NCI-H2107 treated with DMSO at 0.1 percent for 48 hours (cell line): ENCODE data around the gene MRPL52.
"Not testable (repeated sequence)": the region's sequence is repeated elsewhere in the genome, so short reads cannot be mapped to it uniquely, and the experiment has no call there.

ENCODE experiments used
- DNase-seq: peaks from one replicate; lab custom pipeline; 2025; ENCODE audit not compliant: unreplicated experiment; lab: John Stamatoyannopoulos, UW

The MRPL52 gene

DNA sequence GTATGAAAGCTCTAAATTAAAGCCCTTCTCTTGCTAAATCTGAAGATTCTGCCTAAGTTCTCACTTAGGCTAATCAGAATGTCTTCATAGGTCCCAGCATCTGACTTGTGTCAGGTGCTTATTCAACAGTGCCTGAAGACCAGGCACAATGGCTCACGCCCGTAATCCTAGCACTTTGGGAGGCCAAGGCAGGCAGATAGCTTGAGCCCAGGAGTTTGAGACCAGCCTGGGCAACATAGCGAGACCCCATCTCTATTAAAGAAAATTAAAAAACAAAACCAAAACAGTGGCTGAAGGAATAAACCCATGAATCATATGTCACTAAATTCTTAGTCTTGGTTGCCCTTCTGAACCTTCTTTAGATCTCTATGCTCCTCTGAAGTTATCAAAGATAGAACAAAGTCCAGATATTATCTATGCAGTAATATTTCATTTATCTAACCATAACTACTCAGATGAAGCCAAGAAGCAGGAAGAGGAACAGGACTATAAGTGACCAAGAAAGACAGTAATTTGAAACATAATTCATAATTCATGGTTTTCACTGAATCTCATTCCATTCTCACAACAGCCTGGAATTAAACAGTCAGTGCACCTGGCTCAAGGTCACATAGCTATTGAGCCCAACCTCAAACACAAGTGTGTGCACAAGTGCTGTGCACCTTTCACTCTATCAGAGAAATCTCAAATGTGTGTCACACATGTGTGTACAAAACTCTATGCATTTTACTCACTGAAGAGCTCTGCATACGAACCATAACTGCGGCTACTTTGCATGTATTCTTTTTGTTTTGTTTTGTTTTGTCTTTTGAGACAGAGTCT lies 21.1 kb upstream of the MRPL52 start:
- DNase-seq, result no peak

DNA sequence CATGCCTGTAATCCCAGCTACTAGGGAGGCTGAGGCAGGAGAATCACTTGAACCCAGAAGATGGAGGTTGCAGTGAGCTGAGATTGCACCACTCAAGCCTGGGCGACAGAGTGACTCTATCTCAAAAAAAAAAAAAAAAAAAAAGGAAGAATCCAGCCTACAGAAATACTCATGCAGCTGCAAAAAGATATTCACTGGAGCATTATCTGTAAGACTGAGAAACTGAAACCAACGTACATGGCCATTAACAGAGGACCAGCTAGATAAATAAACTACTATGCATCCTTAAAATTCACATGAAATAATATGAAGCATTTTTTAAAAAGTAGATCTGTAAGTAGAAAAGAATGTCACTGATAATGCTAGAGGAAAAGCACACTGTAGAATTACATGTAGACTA lies 18.0 kb upstream of the MRPL52 start:
- DNase-seq, result no peak

DNA sequence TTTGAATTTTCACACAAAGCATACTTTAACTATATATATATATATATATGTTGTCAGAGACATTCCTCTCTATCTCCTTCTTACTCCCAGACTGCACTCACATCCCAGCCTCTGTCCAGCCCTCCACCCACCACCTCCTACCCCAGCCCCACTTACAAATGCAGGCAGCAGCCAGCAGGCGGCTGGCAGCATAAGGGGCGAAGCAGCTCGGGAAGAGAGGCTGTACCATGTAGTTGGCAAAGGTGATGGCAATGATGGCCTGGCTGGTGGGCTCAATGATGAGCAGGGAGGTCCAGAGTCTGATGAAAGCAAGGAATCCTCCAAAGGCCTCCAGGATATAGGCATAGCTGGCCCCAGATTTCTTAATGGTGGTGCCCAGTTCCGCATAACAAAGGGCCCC lies 16.9 kb upstream of the MRPL52 start:
- DNase-seq, result no peak

DNA sequence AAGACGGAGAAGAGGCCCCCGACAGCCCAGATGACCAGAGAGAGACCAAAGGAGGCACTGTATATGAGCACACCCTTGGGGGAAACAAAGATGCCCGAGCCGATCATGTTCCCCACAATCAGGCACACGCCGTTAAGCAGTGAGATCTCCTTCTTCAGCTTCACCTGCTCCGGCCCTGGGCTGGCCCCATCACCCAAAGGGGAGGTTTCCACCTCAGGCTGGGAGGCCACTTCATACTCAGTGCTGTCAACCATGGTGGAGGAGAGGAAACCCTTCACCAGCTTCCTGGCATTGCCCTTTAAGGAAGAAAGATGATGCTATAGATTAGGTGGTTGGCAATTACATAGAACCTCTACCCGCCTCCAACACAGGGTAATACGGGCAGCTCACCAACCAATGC lies 16.5 kb upstream of the MRPL52 start:
- DNase-seq, result no peak

DNA sequence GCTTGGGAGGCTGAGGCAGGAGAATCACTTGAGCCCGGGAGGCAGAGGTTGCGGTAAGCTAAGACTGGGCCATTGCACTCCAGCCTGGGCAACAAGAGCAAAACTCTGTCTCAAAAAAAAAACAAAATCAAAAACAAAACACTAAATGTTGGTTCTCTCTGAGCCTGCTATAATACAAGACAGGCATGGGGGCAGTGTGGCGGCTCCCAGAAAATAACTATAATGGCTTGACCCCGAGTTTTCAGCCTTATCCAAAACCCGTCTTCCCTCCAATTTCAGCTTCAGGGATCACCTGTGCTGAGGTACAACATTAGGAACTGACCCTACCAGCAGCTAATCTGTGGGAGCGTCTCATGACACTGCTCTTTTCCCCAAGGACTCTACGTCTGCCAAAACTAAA lies 15.3 kb upstream of the MRPL52 start:
- DNase-seq, result no peak

DNA sequence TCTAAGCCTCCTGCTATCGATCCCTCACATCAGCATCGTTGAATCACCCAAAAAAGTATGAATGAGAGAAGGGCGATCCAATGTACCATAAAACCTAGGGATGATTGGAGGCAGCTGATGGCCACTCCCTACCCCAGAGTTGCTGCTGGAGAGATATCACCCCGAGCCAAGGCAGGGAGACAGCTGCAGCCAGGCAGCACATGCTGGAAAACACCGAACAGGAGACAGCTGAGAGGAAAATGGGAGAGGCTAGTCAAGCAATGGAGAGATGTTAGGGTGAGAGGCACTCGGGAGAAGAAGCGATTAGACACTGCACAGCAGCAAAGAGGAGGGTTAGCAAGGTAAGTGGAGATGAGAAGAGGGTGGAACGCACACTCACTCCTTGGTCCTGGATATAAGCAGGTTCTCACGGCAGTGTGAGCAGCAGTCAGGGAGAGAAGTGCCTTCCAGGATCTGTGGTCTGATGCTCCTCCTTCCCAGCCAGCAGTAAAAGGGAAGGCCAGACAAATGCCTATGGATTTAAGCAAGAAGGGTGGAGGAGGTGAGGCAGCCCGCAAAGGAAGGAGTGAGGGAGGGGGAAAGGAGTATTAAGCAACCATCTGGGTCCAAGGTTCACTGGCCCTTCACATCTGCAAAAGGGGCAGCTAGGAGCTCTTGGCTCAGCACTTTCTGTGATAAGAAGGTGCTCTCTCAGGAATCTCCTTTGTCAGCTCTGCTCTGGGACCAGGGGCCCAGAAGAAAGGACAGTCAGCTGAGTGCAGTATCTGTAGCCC lies 14.6 kb upstream of the MRPL52 start, which contains the start of gene SLC7A7:
Gene SLC7A7, minus strand, starts transcription at position 495 of the 773 bp plus-strand sequence. CDS start 2,037 bp downstream, outside the sequence.
- DNase-seq, result no peak

DNA sequence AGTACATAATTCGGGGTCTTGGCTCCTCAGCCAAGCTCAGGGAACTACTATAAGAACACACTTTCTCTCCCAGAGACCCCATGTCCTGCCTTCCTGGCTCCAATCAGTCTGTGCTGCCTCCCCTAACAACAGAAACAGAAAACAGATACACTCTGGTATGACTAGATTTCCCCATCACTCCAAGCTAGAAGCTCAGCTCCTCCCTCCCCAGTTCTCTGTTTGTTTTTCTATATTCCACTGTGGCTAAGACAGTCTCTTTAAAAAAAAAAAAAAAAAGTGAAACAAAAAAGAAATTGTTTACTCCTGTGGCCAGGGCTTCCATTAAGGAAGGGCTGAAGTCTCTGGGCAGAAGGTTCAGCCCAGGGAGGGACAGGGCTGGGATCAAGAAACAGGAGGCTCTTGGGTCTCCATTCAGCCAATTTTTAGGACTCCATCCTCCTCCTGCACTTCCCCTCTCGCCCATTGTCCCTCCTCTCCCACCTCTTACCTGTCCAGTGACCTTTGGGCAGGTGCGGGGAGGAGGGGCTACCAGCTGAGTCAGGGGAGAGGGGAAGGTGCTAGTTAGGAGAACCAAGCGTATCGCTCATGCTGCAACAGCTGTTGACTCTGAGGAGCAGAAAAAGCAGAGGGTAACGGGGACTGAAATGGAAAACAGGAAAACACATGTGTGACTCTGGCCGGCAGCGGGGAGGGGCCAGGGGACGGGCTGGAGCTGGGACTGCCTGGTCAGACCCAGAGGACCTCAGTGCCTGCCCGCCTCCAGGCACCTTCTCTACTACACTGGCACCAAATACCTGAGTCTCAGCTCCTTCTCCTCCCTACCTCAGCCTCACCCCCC lies 10.3 kb upstream of the MRPL52 start:
- DNase-seq, result no peak

DNA sequence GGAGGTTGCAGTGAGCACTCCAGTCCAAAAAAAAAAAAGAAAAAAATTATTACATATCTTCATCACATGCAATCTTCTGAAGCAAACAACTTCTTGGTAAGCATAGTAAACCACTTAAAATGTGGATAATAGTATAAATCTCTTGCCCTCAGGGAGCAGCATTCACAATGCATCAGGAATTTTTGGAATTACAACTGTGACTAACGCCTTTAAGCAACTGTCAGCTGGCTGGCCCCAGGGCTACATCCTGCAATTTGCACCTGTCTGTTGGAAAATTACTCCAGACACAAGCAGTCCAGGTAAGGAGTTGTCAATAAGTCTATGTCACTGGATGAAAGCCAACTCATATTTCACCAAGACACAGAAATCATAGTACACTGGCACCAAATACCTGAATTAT lies 9.0 kb upstream of the MRPL52 start:
- DNase-seq, result no peak

DNA sequence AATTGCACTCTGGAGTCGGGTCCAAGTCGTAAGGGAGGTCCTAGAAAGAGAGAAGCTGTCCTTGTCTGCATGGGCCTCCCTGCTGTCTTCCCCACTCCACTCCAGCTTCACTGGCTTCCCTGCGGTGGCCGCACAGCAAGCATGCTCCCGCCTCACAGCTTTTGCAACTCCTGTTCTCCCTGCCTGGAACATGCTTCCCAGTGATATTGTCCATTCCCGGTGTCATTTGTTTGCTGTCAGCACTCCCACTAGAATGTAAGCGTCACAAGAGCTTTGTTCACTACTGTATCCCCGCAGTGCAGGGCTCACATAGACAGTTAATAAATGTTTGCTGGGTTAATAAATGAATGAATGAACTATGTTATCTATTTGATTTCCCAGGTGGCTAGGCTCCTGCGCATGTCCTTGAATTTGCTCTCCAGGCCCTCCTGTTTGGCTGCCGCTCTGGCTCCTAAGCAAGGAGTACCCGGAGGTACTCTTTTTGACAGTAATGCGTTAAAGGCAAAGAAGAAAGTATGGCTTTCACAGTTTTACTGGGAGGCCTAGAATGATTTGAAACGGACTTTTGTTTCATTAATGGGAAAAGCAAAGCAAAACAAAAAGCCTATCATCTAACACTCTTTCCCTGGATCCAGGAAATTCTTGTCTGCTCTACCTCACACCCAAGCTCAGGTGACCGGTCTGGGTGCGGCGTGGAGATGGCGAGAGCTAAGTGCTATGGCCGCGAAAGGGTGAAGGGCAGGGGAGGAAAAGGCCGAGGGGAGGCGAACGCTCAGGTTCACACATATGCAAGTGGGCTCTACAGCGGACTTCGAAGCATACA lies 8.3 kb upstream of the MRPL52 start:
- DNase-seq, result peak; percentile 40

DNA sequence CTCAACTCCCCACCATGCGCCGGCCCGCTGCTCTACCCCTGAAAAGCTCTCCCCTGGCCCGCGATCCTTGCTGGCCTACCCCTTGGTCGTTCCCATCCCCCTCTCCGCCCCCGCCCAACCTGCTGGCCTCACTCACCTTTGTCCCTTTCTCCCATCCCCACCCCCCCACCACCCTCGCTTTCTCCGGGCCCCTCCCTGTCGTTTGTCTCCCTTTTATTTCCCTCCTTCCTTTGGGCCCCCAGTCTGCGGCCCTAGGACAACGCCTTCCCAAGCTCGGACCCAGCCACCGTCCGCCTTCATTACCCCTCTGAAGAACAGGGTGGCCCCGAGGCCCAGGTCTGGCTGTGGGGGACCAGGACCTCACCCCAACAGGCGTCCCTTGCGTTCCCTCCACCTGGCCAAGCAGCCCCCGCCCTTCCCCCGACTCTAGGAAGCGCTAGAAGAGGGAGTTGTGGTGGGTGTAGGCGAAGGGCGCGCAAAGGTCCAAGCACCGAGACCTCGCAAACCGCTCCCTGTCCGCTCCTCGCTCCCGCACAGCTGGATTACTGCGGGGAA lies 7.6 kb upstream of the MRPL52 start:
- DNase-seq, result no peak

DNA sequence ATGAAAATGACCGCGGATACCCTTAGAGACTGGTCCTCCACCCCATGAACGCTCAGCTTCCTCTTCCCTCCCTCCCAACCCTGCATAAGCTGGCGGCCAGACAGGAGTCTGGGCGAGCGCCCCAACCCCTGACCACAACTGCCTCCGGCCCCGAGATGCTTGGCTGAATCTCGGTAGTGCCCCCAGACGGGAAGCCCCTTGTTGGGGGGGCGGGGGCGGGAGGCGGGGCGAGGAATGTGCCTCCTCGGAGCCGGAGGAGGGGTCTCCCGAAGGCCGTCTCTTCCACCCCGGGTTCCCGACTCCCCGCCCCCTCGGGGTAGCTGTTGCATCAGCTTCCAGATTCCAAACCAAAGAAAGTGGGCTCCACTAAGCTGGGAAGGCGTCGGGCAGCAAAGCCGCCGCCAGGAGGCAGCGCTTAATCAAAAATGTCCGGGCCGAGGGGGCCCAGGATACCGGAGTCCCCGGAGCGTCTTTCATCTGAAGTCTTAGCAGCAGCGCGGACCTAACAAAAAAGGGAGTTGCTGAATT lies 7.1 kb upstream of the MRPL52 start:
- DNase-seq, result no peak

DNA sequence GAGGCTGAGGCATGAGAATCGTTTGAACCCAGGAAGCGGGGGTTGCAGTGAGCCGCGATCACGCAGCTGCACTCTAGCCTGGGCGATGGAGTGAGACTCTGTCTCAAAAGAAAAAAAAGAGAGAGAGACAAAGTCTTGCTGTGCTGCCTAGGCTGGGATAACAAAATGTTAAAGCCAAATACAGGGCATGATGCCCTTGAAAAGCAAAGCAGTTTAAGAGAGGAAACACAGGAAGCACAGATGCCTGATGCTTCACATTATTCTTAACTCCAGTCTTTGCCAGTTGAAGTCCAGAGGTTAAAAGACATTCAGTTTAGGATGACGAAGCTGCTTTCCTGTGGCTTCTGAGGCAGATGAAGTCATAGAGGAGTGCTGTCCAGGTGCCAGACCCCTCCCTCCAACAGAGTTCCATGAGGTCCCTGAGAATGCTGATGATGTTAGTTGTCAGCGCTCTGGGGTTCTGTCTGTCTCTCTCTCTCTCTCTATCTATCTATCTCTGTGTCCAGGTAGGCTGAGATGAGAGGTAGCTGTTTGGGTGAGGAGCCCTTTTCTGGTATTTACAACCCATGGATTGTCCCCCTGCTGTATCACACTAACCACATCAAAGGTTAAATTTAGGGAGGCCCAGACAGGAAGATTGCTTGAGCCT lies 4.9 kb upstream of the MRPL52 start:
- peak; percentile 24 for DNase-seq

DNA sequence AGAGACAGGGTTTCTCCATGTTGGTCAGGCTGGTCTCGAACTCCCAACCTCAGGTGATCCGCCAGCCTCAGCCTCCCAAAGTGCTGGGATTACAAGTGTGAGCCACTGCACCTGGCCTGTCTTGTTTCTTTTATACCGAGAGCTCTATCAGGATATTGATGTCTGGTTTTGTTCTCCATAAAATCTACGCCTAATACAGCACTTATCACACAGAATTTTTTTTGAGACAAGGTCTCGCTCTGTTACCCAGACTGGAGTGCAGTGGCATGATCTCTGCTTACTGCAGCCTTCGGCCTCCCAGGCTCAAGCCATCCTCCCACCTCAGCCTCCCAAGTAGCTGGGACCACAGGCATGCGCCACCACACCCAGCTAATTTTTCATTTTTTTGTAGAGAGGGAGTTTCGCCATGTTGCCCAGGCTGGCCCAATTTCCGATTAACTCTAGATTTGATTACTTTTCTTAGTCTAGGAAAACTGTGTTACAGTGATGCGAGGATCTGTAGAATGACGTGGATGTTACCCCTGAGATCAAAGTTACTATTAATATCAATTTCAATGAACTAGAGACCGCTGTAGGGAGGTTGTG lies 519 bp upstream of the MRPL52 start:
- not testable (repeated sequence) for DNase-seq

DNA sequence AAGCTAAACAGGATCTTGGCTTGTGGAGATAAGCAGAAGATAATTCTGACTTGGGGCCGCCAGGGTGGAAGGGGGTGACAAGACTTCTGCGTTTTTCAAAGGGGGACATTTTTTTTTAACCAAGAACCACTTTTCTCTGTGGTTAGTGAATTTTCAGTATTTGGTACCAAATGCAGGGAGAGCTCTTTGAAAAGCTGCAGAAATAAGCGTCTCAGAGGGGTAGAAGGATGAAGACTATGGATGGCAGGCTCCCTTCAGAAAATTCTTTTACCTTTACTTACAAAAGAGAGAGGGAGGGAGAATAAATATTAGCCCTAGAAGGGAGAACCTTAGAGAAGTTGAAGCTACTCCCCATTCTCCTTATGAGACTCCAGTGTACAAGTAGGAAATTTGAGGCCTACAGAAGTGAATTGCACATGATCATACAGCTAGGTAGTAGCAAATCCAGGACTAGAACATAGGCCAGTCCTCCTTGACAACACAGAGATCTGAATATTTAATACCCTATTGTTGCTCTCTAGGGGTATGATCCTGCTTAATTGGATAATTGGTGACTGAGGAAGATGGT lies 840 bp downstream of the MRPL52 start:
- DNase-seq, result no peak

DNA sequence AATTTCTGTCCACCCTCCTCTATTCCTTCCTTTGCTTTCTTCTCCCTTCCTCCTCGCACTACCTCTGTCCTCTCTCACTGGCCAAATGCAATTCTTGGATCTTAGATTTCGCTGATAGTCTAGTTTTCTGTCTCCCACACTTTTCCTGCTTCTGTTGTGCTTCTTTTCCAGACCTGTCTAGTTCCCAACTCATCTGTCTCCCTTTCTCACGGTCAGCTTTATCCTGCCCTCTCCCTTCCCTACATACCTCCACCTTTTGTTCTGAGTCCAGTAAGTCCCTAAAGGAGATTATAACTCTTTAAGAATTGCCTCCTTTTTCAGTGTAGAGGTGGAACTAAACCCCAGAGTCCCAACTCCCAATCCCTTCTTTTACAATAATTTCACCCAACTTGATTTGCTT lies 5.8 kb downstream of the MRPL52 start:
- no peak for DNase-seq

DNA sequence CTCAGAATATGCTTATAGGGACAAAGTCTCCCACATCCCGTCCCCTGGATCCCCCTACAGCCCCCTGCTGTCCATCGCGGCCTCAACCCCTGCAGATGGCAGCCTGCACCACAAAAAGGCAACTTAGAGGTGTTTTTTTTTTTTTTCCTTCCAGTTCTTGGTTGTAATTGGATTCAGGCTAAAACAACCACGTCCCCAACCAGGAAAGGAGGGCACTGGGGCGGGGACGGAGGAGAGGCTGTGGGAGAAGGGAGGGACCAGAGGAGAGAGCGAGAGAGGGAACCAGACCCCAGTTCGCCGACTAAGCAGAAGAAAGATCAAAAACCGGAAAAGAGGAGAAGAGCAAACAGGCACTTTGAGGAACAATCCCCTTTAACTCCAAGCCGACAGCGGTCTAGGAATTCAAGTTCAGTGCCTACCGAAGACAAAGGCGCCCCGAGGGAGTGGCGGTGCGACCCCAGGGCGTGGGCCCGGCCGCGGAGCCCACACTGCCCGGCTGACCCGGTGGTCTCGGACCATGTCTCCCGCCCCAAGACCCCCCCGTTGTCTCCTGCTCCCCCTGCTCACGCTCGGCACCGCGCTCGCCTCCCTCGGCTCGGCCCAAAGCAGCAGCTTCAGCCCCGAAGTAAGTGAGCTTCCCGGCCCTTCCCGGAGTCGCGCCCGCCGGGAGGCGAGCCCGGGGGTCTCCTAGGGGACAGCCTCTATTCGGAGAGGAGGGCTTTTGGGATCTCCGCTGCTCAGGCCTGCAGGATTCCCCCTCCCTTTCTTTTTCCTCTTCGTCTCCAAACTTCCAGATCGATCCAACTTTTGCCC lies 6.8 kb downstream of the MRPL52 start, which contains the start of gene MMP14:
Gene MMP14, plus strand, starts transcription at position 285 of the 813 bp plus-strand sequence. Its CDS starts 233 bp downstream, at position 518.
- DNase-seq, result no peak

DNA sequence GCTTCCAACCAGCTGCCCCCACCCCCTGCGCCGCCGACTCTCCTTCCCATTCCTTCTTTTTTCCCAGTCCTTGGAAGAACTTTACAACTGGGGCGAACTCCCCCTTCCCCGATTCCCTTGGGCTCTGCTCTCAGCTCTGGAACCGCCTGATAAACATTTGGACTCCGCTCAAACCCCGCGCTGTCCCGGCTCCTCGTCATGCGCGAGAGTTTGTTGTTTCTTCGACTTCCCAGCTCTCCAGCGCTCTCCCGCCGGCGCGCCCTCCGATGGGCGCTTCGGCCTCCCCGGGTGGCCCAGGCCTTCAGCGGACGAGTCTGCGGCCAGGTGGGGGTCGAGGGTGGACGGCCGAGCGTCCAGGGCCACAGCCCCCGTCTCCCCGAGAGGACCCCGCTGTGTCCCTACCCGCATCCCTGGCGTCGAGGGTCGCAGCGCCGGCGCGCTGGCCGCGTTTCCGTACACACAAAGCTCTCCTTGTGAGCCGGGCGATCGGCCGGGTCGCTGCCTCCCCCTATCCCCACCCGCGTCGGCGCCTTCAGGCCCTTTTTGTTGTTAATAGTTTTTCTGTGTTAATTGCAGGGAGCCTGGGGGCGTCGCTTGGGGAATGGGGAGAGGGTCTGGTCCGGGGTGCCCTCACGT lies 7.5 kb downstream of the MRPL52 start:
- DNase-seq, result no peak
